HTERT RPE-1 (cell line): ENCODE measurements around the gene GTPBP1.

Experiments
- in situ Hi-C: fragments of 300-500 bp; cut with MboI; formaldehyde crosslinking; loops from 4 replicates; pipeline ENCODE4 v1.14.3; 2020; ENCODE audit warnings: low sequenced_read_pairs

GTPBP1 gene

DNA sequence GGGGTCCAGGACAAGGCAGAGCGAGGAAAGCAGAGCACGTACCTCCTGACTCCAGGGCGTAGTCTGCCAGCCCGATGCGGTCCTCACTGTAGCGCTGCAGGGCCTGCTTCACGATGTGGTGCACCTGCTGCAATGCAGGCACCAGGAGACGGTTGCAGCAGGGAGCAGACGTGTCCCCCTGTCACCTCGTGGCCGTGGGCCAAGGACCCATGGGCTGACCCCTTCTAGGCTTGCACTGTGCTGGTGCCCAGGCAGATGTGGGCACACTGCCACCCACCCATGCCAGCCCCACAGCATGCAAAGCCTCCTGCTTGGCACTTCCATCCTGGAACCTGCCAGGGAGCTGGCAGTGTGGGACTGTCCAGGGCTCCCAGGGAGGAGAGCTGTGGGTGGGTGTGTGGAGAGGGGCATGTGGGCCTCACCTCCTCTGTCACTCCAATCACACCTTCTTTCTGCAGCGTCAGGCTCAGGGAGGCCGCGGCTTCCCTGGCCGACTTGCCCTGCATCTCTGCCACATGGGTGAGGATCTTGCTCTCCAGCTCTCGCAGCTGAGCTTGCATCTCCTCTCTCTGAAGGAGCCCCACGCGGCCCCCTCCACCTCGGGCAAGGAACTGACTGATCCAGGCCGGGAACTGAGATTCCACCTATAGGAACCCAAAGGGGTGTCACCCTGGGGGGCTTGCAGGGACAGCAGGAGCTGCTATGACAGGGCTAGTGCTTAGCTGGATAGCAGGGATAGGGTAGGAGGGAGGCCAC, 33.7 kb downstream of the GTPBP1 start:
- in situ Hi-C loops: no loop called here

DNA sequence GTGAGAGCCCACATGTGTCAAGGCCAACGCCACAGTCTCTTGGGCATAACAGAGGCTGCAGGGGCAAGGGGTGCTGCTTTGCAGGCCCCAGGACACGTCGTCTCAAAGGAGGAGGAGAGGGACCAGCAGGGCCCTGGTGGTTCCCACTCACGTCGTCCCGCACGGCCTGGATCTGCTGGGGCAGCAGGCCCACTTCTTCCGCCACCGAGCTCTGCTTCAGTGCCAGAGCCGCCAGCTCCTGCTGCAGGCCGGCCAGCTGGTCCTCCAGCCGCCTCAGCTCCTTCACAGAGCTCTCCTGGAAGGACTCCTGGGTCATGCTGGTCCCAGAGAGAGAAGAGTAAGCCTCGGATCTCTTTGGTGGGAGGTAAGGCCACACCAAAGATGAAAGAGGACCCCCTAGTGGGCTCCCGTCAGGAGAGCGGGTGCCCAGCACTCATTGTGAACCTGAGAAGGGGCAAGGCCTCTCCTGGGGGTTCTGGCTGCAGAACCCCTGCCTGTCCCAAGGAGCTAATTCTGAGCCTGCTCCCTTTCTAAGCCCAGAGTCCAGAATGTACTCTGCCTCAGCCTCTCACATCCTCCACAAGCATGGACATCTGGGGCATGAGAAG, 34.5 kb downstream of the GTPBP1 start:
- in situ Hi-C loops: no loop called here

DNA sequence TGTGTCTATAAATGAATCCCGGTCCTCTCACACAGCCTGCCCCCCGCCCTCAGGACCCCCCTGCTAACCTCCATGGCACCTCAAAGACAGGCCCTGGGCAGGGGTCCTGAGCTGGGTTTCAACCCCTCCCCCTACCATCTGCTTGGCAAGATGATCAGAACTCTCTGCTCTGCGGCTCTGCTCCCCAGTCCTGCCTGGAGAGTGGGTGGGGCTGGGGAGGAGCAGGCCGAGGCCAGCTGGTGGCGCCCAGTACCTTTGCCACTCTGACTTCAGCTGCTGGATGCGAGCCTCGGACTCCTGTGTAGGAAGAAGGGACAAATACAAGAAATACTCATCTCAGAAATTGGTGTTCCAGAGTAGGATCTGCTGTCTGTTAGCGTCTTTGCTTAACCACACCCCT, 35.0 kb downstream of the GTPBP1 start:
- in situ Hi-C loops: no loop called here

DNA sequence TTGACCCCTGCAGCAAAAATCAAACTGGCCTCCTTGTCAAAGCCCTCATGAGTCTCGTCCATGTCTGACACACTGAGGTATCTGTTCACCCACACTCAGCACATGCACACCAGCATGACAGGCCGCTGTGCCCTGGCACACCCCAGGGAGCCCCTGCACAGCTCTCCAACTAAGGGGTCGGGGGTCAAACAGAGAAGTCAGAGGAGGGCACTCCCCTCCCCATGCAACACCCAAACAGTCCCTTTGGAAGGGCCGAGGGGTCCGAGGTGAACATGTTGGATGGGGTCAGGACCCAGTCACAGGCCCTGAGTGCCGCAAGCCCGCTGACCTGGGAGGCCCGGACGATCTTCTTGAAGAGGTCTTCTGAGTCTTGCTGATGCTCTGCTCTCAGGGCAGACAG, 35.4 kb downstream of the GTPBP1 start:
- in situ Hi-C loops: no loop called here

DNA sequence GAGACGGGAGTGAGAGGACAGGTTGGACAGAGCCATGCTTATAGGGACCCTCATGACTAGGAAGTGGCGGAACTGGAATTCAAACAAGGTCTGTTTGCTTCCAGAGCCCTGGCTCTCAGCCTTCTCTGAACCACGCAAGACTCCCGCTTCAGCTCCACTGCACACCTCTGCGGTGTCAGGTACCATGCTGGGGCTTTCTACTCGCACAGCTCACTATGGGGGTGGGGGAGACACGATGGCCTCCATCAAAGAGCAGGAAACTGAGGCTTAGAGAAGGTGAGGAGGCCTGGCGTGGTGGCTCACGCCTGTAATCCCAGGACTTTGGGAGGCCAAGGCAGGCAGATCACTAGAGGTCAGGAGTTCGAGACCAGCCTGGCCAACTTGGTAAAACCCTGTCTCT, 35.8 kb downstream of the GTPBP1 start:
- in situ Hi-C loops: no loop called here

DNA sequence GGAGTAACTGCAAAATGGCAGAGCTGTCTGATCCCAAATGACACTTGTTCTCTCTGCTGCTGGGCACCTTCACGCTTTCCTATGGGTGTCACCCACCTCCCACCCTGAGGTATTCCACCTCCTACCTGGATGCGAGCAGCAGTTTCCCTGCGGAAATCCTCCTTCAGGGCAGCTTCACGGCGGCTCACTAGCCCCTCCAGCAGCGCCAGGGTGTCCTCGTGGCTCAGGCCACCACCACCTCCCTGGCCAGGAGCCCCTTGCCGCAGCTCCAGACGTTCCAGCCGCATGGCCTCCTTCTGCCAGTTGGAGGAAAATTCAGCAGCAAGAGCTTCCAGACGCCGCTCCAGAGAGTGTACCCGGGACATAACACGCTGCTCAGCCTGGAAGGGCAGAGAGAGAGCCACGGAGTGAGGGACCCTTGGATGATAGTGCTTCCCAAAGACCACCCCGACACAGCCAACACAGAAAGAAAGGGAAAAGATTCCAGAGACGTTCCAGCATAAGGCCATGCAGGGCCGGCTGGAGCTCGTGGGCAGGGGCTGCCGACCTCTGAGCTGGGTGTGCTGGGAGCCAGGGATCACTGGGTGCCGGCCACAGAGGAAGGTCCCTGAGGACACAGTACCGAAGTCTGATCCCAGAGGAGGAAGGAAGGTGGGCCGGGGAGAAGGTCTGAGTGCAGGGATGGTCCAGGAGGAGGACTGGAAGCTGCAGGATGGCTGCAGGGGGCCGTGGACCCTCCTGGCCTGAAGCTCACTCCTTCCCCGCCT, 36.6 kb downstream of the GTPBP1 start:
- in situ Hi-C loops: no loop called here

DNA sequence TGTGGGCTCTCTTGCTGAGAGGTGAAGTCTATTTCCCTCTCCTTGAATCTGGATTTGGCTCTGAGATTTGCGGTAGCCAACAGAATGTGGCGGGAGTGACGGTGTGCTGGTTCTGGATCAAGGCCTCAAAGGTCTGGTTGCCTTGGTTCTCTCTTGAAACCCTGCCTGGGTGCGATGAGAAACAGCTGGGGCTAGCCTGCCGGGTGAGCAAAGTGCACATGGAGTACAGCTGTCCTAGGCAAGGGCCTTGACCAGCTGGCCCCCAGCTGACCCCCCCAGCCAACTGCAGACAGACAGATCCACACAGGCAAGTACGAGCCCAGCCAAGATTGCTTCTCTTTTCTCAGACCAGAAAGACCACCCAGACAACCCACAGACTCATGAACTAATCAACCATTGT, 39.2 kb downstream of the GTPBP1 start:
- in situ Hi-C loops: no loop called here

DNA sequence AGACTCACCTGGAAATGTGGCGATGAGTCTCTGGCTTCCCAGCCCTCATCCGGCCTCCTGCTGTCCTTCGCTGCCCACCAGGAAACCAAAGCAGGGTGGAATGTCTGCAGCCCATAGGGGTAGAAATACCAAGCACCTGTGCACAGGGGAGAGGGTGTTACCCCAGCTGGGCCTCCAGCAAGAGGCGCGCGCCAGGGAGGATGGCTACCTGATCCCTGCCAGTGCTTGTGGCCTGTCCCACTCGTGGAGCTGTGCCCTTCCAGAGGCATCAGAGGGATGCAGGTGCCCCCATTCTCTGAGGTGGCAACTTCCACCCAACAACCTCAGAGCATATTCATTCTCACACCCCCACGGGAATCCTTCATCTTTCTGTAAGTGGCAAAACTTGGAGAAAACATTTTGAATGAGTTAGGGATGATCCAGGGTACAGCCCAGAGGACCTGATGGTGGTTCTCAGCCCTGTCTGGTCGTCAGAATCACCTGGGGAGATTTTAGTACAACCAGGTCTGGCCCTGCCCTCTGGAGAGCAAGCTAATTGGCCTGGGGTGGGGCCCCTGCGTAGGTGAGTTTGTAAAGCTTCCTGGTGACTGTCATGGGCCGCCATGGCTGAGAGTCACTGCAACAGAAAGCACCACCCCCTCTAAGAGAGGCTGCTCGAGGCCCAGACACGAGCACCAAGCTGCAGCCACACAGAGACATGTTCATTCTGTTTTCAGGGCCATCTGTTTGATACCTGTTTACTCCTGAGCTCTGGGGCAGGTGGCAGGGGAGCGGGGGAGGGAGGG, 40.1 kb downstream of the GTPBP1 start:
- in situ Hi-C loops: no loop called here

DNA sequence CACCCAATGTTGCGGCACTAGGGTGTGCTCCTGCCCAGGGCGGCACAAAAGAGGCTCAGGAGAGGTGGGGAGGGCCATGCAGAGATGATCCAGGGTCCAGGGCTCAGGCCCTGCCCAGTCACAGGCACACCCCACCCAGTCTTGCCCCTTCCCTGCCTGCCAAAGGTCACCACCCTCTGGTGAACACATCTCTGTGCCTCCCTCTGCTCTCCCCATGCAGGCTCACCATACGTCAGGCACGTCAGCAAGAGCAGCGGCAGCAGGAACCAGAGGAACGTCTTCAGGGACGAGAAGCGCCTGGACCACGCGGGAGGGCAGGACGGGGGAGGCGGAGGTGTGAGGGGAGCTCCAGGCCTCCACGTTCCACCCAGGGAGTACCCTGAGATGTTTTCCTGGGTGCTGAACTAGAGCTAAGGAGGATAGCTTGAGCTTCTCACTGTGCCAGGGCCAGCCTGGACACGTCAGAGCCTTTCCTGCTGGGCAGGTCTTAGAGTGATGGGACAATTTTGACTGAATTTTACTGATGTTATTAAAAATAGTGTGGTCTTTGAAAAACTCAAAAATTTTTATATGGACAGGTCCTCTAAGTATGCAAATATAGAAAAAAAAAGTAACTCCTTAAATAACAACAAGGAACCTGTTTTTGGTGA, 42.9 kb downstream of the GTPBP1 start:
- in situ Hi-C loops: no loop called here

DNA sequence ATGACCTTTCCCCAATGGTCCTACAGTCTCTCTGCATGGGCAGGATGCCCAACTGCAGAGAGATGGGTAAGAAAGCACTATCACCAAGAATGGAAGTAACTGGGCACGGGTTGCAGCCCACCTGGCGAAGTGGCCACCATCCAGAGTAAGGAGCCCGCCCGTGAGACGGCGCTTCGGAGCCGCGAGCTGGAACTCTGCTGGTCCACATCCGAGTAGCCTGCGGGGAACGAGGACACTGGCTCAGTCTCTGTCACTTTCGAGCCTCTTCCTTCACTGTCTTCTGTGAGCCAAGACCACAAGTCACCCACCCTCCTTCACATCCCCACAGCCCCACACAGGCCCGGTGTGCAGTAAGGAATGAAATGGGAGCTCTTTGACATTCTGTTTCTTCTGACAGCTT, 44.4 kb downstream of the GTPBP1 start:
- in situ Hi-C loops: no loop called here

DNA sequence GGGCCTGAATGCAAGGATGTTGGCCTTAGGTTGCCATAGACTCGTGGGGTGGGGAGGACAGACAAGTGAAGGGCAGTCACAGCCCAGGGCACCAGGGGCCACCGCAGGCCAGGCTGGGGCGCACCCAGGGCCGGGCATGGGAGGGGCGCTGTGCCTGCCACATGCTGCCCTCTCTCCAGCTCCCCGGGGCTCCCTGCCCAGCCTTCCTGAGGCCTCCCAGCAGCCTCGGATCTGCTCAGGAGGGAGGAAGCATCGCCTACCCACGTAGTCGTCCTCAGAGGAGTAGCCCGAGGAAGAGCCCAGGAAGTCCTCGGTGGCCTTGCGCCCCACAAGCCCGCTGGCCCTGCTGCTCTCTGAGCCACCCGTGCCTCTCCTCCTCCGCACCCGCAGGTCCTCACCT, 44.9 kb downstream of the GTPBP1 start:
- in situ Hi-C loops: no loop called here

DNA sequence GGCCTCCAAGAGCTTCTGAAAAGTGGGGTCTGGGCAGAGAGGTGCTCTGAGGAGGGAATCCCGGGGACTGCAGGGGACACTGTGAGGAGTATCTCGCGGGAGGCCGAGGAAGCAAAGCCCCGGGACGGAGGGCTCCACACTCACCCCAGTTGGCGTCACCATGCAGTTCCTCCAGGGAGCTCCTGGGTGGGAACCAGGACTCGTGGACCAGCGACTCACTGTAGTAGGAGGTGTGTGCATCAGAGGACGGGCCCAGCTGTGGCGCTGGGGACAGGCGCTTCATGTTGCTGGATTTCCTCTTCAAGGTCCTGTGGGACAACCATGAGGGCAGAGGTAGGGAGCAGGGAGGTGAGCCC, 45.3 kb downstream of the GTPBP1 start:
- in situ Hi-C loops: no loop called here

DNA sequence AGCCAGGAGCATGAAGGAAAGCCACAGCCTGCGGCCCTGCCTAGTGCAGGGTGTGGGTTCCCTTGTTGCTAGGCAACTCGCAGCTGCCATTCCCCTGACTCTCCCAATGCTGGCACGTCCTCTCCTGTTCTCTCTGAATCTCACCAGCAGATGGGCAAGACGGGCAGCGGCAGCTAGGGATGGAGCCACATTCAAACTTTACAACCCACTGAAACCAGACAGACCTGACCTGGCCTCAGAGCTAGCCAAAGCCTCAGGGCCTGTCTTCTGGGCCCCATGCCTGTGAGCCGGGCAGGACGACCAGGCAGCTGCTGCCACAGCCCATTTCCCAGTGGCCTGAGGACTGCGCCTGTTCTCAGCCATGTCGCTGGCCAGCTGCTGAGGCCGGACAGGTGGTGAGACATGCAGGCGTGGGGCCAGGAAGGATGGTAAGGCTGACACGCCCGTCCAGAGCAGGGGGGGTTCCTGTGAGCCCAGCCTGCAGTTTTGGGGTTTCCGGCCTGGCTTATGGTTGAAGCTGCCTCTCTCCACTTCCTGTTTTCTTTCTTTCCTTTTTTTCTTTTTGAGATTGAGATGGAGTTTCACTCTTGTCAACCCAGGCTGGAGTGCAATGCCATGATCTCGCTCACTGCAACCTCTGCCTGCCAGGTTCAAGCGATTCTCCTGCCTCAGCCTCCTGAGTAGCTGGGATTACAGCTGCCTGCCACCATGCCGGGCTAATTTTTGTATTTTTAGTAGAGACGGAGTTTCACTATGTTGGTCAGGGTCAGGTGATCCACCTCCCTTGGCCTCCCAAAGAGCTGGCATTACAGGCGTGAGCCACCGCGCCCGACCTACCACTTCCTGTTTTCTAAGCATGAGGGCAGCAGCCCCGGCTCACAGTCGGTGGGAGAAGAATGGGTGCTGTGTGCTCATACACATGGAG, 45.9 kb downstream of the GTPBP1 start:
- in situ Hi-C loops: no loop called here

DNA sequence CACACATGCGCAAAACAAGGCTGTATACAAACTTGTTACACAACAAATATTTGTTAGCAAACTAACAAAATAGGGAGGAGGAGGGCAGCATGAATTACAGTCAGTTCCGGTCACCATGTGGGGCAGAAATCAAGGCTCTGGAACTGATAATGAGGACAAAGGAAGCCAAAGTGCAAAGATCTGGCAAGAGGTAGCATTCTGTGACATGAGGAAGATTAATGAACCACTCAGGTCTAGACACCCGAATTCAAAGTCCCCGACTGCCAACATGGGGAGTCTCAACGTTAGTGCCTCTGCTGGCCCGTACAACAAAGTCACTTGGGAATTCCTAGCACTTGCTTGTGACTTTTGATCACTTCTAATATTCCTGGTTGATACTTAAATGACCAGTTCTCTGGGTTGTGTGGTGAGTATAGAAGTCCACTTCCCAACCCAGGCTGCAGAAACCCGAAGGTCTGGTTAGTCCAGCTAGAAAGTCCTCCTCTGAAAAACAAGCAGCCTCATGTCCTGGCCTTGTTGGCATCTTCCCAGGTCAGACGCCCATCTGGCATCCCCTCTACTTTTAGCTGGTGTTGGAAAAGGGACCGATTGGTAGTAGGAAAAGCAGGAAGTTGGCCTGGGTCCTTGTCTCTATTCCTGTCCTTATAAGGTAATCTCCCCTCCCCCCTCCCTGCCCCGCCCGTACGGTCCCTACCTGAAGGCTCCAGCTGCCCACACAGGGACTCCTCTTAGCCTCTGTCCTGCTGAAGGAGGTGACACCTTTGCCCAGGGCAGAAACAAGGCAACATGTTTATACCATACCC, 48.4 kb downstream of the GTPBP1 start:
- in situ Hi-C loops: no loop called here

DNA sequence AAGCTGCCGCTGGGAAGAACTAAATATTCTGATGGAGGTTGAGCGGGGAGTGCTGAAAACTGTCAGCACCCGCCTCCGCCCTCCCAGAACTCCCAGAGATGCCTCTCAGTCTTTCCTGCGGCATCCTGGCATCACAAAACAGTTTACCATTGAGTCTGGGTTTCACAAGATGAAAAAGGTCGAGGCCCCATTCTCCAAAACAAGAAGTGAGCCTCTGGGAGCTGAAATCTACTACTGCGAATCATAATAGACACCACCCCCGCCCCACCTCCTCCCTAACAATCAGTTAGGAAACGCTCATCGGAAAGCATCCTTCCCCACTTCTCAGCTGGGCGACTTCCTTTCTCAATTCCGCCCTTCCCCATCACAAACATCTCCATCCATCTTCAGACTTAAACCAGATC, 49.0 kb downstream of the GTPBP1 start:
- in situ Hi-C loops: no loop called here

DNA sequence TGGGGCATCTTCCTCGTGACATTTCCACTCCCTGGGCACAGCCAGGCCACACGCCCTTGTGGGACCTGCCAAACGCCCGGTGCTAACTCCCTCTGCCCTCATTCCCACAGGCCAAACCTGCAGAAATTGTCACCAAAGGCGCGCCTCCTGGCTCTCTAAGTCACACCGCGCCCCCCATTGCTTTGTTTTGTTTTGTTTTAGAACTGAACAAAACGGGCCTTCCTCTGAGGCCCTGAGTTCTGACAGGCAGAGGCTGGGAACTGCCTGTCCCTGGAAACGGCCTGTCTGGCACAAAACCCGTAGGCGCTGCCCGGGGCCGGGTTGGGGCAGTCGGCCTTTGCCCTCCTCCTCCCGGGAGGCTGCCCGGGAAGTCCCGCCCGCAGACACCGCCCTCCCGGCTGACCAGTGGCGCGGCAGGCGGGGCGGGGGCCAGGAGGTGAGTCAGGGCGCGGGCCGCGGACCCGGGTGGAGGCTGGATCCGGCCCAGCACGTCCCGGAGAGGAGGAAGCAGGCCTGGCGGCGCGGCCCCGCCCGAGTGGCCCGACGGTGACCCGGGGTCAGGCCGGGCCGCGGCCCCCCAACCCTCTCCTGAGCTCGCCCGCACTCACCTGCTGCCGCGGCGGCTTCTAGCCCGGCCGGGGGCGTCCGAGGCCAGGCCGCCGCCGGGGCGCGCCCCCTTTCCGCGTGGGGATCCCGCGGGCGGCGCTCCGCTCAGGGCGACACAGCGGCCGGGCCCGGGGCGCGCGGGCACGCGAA, 49.6 kb downstream of the GTPBP1 start:
- in situ Hi-C loops: no loop called here

DNA sequence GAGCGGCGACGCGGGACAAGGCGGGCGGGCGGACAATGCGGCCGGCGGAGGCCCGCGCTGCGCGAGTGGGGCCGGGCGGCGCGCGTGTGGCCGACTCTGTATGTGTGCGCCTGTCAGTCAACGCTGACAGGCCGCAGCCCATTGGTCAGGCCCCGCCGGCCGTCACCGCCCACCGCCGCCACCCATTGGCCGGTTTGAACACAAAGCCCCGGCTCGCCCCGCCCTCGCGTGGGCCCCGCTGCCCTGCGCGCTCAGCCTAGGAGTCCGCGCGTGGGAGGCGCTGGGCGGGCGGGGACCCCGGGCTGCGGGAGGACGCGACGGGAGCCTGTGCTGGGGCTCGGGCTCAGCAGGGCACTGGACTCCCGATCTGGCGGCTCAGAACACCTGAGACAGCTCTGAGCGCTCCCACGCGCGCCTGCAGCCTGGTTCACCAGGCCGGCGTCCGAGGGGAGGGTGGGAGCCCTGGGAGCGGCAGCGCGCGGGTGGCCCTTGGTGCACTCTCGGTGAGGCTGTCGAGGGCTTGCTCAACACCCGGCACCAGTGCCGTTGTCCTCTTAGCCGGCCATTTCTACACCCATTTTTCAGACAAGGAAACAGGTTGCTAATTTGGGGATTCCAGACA, 50.3 kb downstream of the GTPBP1 start, which contains the start of gene SUN2:
Gene SUN2 (minus strand): TSS at position 88 of the 622 bp plus-strand sequence. CDS start 3,370 bp downstream, outside the sequence.
- in situ Hi-C loops: no loop called here
